CD1c-positive myeloid dendritic cell (primary cell): Measurements from ENCODE around the gene ACTN4.
A peak's percentile ranks its signal among the peaks of the same experiment; 100 is the strongest.
"Not testable (repeated sequence)": the region's sequence is repeated elsewhere in the genome, so short reads cannot be mapped to it uniquely, and the experiment has no call there.

Source experiments
- DNase-seq: peaks from one replicate; pipeline ENCODE4 v3.0.0-alpha.2; 2016; ENCODE audit errors: extremely low spot score

The ACTN4 gene

GRCh38 chr19:38647368-38647965, at the start of gene ACTN4:
Gene ACTN4, plus strand, starts transcription at chr19:38647649. Its CDS starts 97 bp downstream, at chr19:38647746.
- peak; percentile 100 for DNase-seq

- no peak for DNase-seq
Measured at GRCh38 chr19:38599722-38600121, 47.7 kb upstream of the ACTN4 start.

- not testable (repeated sequence) for DNase-seq
Measured at GRCh38 chr19:38602856-38603255, 44.6 kb upstream of the ACTN4 start.

- no peak for DNase-seq
Measured at GRCh38 chr19:38606131-38606530, 41.3 kb upstream of the ACTN4 start.

- DNase-seq, result no peak
Measured at GRCh38 chr19:38614289-38614688, 33.2 kb upstream of the ACTN4 start.

GRCh38 chr19:38615007-38615581, 32.4 kb upstream of the ACTN4 start:
- DNase-seq, result no peak

GRCh38 chr19:38616265-38616664, 31.2 kb upstream of the ACTN4 start:
- no peak for DNase-seq

- DNase-seq, result peak; percentile 6
Measured at GRCh38 chr19:38617283-38617763, 30.1 kb upstream of the ACTN4 start.

GRCh38 chr19:38617764-38618589, 29.5 kb upstream of the ACTN4 start, which contains the start of gene MAP4K1:
Gene MAP4K1, minus strand, starts transcription at chr19:38617953. Its CDS starts 58 bp downstream, at chr19:38617895.
- DNase-seq, result peak; percentile 46

- peak; percentile 100 for DNase-seq
Measured at GRCh38 chr19:38618590-38619360, 28.7 kb upstream of the ACTN4 start, which contains the start of gene EIF3K. Gene EIF3K, plus strand, starts transcription at chr19:38619188. Its CDS starts 81 bp downstream, at chr19:38619269.

- no peak for DNase-seq
Measured at GRCh38 chr19:38619361-38620174, 27.9 kb upstream of the ACTN4 start.

GRCh38 chr19:38624822-38625221, 22.6 kb upstream of the ACTN4 start:
- DNase-seq, result no peak

GRCh38 chr19:38626401-38626800, 21.0 kb upstream of the ACTN4 start:
- DNase-seq, result no peak

GRCh38 chr19:38629568-38629967, 17.9 kb upstream of the ACTN4 start:
- DNase-seq, result no peak

- DNase-seq, result not testable (repeated sequence)
Measured at GRCh38 chr19:38631301-38631700, 16.1 kb upstream of the ACTN4 start.

- not testable (repeated sequence) for DNase-seq
Measured at GRCh38 chr19:38631811-38632475, 15.5 kb upstream of the ACTN4 start.

GRCh38 chr19:38632476-38633213, 14.8 kb upstream of the ACTN4 start:
- DNase-seq, result no peak

- peak; percentile 83 for DNase-seq
Measured at GRCh38 chr19:38634757-38635482, 12.5 kb upstream of the ACTN4 start.
